GM19397 (cell line): ENCODE data around the gene NSD2.
"Not testable (repeated sequence)": the region's sequence is repeated elsewhere in the genome, so short reads cannot be mapped to it uniquely, and the experiment has no call there.

Experiments used
- ATAC-seq: cut with Tn5 transposase; IDR thresholded peaks from one replicate; pipeline ENCODE4 v1.9.1; 2021; ENCODE audit warnings: mild to moderate bottlenecking, moderate library complexity; ENCODE audit not compliant: unreplicated experiment

Gene NSD2

DNA sequence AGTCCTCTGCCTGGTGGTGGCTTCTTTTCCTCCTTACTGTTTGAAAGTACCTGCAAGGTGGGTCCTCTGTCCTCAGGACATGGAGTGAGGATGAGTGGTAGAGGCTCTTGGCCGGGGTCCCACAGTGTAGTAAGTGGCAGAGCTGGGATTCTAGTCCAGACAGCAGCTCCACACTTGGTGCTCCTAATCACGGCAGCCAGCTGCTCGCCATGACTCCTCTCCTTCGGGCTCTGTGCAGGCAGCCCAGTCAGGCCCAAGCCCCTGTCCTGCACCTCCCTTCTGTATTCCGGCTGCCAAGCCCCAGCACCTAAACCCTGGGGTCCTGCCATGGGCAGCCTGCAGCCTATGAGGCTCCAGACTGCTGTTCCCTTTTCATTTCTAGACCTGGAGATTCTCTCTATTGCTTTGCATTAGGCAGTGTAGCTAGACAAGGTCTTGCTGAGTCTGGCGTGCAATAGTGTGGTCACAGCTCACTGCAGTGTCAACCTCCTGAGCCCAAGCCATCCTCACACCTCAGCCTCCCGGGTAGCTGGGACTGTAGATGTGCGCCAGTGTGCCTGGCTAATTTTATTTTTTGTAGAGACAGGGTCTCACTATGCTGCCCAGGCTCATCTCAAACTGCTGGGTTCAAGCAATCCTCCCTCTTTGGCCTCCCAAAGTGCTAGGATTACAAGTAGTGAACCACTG, 24.9 kb downstream of the NSD2 start:
- no peak for ATAC-seq

DNA sequence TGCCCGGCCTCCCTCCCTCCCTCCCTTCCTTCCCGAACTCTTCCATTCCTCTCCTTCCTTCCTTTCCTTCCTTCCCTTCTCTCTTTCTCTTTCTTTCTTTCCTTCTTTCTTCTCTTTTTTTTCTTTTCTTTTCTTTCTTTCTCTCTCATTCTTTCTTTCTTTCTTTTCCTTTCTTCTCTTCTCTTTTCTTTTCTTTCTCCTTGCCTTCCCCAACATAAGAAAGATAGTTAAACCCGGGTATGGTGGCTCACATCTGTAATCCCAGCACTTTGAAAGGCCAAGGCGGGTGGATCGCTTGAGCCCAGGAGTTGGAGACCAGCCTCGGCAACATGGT, 25.4 kb downstream of the NSD2 start:
- no peak for ATAC-seq

DNA sequence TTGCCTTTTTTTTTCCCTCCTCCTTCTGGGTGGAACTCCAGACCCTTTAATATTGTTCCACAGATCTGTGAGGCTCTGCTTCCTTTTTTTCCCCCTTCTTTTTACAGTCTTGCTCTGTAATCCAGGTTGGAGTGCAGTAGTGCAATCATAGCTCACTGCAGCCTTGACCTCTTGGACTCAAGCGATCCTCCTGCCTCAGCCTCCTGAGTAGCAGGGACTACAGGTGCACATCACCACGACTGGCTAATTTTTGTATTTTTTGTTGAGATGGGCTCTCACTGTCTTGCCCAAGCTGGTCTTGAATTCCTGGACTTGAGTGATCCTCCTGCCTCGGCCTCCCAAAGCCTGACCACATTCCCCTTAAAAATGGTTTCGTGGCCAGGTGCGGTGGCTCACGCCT, 26.8 kb downstream of the NSD2 start:
- no peak for ATAC-seq

DNA sequence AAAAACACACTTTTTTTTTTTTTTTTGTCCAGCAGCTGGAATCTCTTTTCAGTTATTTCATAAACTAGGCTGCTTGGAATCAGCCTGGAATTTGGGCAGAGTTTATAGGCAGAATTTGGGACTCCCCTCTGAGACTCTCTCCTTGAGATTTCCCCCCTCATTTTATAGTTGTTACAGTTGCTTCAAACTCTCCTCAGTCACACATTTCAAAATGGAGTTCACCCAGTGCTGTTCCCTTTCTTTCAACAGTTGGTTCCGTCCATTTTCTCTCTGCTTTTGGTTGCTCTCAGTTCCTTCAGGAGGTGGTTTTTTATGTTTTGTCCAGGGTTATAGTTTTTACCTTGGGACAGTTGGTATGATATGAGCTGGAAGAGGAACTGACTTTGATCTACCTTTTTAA, 27.5 kb downstream of the NSD2 start:
- ATAC-seq: no peak

- peak; percentile 79 for ATAC-seq
Measured at GRCh38 chr4:1899149-1900086, 28.2 kb downstream of the NSD2 start.

DNA sequence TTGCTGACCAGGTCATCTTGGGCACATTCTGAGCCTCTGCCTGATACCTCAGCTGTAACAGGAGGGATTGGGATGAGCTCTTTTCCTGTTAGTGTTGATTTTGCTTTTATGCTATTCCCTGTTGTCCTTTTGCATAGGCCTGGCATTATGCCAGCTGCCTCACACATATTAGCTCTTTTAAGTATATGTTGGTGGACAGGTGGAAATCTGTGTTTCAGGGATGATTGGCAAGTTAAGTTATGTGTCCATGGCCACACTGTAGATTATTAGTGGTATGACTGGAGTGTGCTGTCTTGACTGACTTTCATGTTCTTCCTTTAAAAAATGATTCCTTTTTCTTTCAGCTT, 28.9 kb downstream of the NSD2 start:
- ATAC-seq: no peak

DNA sequence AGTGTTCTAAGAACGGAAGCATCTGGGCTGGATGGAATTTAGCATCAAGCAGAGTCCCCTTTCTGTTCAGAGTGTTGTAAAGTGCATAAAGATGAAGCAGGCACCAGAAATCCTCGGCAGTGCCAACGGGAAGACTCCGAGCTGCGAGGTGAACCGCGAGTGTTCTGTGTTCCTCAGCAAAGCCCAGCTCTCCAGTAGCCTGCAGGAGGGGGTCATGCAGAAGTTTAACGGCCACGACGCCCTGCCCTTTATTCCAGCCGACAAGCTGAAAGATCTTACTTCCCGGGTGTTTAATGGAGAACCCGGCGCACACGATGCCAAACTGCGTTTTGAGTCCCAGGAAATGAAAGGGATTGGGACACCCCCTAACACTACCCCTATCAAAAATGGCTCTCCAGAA, 29.4 kb downstream of the NSD2 start:
- no peak for ATAC-seq

- no peak for ATAC-seq
Measured at GRCh38 chr4:1901127-1901526, 29.9 kb downstream of the NSD2 start.

- ATAC-seq: no peak
Measured at GRCh38 chr4:1902243-1902642, 31.1 kb downstream of the NSD2 start.

- ATAC-seq: no peak
Measured at GRCh38 chr4:1903035-1903434, 31.8 kb downstream of the NSD2 start.

GRCh38 chr4:1904042-1904441, 32.8 kb downstream of the NSD2 start:
- no peak for ATAC-seq

GRCh38 chr4:1907848-1908525, 36.8 kb downstream of the NSD2 start:
- ATAC-seq: no peak

DNA sequence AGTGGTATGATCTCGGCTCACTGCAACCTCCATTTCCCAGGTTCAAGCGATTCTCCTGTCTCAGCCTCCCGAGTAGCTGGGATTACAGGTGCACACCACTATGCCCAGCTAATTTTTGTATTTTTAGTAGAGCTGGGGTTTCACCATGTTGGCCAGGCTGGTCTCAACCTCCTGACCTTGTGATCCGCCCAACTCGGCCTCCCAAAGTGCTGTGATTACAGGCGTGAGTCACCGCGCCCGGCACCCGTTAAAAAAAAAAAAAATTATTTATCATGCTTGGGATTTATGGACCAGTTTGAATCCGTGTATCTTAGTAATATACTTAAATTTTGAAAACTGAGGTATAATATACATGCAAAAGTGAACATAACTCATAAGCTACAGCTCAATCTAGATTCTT, 38.5 kb downstream of the NSD2 start:
- ATAC-seq: not testable (repeated sequence)

DNA sequence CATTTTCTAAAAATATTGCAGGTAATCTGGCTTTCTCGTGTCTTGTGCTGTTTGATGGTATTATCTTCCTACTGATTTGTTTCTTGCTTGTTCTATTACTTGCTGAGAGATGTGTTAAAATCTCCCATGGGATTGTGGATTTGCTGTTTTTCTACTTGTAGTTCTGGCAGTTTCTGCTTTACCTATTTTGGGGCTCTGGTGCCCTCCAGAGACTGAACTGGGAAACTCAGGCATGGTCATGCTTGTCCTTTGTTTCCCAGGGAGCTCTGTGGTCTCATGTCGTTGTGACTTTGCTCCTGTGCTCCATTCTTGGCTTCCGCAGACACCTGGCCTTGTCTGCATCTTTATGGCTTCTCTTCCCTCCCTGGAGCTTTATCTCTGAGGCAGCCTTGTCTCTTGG, 39.5 kb downstream of the NSD2 start:
- ATAC-seq: no peak

DNA sequence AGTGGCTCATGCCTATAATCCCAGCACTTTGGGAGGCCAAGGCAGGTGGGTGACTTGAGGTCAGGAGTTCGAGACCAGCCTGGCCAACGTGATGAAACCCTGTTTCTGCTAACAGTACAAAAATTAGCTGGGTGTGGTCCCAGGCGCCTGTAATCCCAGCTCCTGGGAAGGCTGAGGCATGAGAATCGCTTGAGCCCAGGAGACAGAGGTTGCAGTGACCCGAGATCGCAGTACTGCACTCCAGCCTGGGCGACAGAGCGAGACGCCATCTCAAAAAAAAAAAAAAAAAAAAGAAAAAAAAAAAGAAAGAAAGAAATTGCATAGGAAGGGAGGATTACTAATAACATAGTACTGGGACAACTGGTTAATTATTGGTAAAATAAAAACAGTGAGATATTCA, 40.1 kb downstream of the NSD2 start:
- ATAC-seq: not testable (repeated sequence)

DNA sequence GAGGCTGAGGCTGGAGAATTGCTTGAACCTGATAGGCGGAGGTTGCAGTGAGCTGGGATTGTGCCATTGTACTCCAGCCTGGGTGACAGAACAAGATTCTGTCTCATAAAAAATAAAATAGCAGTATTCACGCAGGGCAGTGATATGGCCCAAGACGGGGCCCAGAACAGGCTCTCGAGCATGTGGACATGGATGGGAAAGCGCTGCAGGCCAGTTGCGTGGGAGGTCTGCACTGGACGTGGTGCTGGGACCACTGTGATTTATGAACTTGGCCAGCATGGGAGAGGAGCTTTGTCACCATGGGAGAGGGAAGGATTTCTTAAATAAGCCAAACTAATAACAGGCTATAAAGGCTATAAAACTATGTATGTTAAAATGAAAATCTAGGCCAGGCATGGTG, 51.6 kb downstream of the NSD2 start:
- ATAC-seq: no peak

DNA sequence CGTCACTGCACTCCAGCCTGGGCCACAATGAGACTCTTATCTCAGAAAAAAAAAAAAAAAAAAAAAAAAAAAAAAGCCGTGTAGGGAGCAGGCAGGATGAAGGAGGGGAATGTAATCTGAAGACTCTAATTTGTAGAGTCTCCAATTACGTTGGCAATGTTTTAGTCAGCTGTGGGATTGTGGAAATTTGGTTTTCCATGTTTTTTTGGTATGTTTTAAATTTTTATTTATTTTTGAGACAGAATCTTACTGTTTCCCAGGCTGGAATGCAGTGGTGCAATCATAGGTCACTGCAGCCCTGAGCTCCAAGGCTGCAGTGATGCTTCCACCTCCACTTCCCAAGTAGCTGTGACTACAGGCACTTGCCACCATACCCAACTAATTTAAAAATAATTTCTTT, 56.5 kb downstream of the NSD2 start:
- ATAC-seq: no peak

DNA sequence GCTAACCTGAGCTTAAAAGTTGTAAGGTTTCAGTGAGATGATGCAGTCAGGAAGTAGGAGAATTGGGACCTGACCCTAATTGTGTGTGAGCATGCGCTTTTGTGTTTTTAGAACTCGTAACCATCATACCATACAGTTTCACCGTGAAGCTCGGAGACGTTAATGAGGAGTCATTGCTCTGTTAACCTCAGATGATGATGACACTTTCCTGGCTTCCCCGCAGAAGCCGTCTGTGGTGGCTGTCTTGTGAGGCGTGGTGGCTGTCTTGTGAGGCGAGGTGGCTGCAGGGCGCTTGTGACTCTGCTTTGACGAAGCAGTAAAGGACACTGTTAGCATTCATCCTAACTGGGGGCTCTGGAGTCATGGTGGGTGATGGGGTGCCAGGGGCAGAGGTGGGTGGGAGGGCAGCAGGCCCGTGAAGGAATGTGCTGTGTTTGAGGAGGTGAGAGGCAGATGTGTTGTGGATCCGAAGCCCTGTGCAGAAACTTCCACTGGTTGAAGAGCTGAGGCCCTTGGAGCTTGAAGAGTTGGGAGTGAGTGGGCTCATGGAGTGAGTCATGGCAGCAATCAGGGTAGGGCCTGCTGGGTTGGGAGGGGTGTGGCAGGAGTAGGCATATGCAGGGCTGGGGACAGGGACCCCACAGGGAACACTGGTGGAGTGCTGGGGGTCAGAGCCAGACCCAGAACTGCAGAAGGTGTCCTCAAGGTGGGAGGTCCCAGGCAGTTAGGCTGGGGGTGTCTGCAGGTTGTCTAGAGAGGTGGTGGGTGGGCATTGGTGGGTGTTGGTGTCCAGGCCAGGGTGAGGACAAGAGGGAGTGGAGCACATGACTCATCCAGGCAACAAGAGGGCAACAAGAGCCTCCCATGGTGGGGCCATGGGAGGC, 57.4 kb downstream of the NSD2 start:
- no peak for ATAC-seq

DNA sequence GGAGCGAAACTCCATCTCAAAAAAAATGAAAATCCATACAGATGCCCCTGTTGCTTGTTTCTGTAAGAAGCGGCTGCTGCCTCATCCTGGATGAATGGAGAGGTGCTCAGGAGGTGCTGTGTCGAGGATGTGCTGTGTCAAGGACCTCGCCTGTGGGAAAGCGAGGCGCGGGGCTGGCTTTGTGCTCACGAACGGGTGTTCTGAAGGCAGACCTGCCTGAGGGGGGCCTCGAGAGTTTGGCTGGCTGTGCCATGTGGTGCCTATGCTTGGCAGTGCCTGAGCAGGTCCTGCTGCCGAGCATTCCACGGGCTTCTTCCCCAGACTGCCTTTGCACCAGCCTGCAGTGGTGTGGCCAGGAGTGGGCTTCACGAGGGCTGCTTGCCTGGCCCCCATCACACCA, 61.5 kb downstream of the NSD2 start:
- ATAC-seq: no peak

GRCh38 chr4:1933700-1934099, 62.5 kb downstream of the NSD2 start:
- ATAC-seq: no peak

DNA sequence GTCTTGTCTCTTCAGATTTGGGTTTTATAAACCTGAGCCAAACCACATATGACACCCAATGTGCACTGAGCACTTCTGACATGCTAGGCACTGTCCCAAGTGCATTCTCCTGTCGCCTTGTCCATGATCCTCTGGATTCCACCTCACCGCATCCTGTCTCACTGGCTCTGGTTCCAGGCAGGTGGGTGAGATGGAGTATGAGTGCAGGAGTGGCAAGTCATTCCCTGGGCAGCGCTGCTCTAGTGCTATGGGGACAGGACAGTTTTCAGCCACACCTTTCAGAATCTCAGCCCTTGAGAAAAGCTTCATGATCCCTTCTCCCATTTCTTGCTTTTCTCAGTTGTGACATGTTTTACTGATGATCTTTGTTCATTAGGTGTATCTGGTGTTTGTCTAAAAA, 66.4 kb downstream of the NSD2 start:
- no peak for ATAC-seq
